ENCODE data around the gene TGFBR3. TPM values are rescaled to one million over a fixed set of nuclear protein-coding genes. Genes with fewer than 3 reads are reported as not detected.

Gene TGFBR3
- total and polyA plus RNA-seq, 2 of the 13 experiments (the other 11 are each of a cell fraction or from before 2014, with no cell fraction given) = 76.5 to 195 TPM

GRCh38 chr1:91712393-91712792, 173.6 kb downstream of the TGFBR3 start:
- in situ Hi-C loops (cut with HindIII; ENCODE audit: extremely low pct_ligation_motif_present, low pct_unique_long_range_greater_than_20kb) = no loop called here
- Histone ChIP-seq H3K4me2 (ENCODE audit: low read depth, low read length) (no peak overlapping the region), H3K27ac (ENCODE audit: extremely low read length, insufficient read depth, low read length) (no peak overlapping the region), H4K20me1 (ENCODE audit: insufficient read depth, low read length) (no peaks in the 10 kb centered on the region), H3K27me3 (ENCODE audit: control insufficient read depth in 1 of 2, insufficient read depth in 2 of 2, low read length in 2 of 2) (no peaks in the 10 kb centered on the region), H2AFZ (ENCODE audit: low read length) (no peak overlapping the region), H3K4me3 (replicated peaks in 1 of 3; ENCODE audit: insufficient read depth in 1 of 3, low read depth in 2 of 3, low read length in 3 of 3) (no peak overlapping the region), H3K9me3 (ENCODE audit: low read length) (no peaks in the 10 kb centered on the region), H3K4me1 (ENCODE audit: insufficient read depth, low read length) (no peaks in the 10 kb centered on the region), H3K79me2 (ENCODE audit: insufficient read depth, low read length) (no peaks in the 10 kb centered on the region), H3K36me3 (replicated peaks in 1 of 2; ENCODE audit: control insufficient read depth in 1 of 2, insufficient read depth in 2 of 2, low read length in 2 of 2) (peaks cover 48 to 98% of the 10 kb centered on the region in 2 experiments), H3K9ac (ENCODE audit: insufficient read depth, low read depth, low read length) (no peak overlapping the region)
- TF ChIP-seq ZNF446 (CRISPR knock-in tag; IDR thresholded peaks at IDR 0.05) (no peak), FOXJ3 (CRISPR knock-in tag; IDR thresholded peaks at IDR 0.05; ENCODE audit: borderline replicate concordance) (no peak), DR1 (CRISPR knock-in tag; IDR thresholded peaks at IDR 0.05) (no peak), MTERF4 (CRISPR knock-in tag; IDR thresholded peaks at IDR 0.05) (no peak)
- ChIA-PET CTCF (ENCODE audit: low intra/inter-chr PET ratio, low total read pairs) (no interaction called here), POLR2A (no interaction called here)
- intact Hi-C loops (cut with micrococcal nuclease; ENCODE audit: unreplicated experiment) = no loop called here
- WGBS (ENCODE audit: low lambda C conversion rate) = 98% methylated on average over 3 of the region's 3 CpGs
- no TSS peak for BruUV-seq (replicated peaks)
- DNase-seq (ENCODE audit: low spot score) = no peak
- ATAC-seq = no peak
- FAIRE-seq = no peak

GRCh38 chr1:91711504-91712247, 174.3 kb downstream of the TGFBR3 start:
- Histone ChIP-seq H3K27me3 (ENCODE audit: control insufficient read depth in 1 of 2, insufficient read depth in 2 of 2, low read length in 2 of 2) (no peaks in the 10 kb centered on the region), H2AFZ (ENCODE audit: low read length) (no peak overlapping the region), H3K4me2 (ENCODE audit: low read depth, low read length) (no peak overlapping the region), H3K9me3 (ENCODE audit: low read length) (no peaks in the 10 kb centered on the region), H4K20me1 (ENCODE audit: insufficient read depth, low read length) (no peaks in the 10 kb centered on the region), H3K4me1 (ENCODE audit: insufficient read depth, low read length) (no peaks in the 10 kb centered on the region), H3K4me3 (replicated peaks in 1 of 3; ENCODE audit: insufficient read depth in 1 of 3, low read depth in 2 of 3, low read length in 3 of 3) (no peak overlapping the region), H3K27ac (ENCODE audit: extremely low read length, insufficient read depth, low read length) (no peak overlapping the region), H3K79me2 (ENCODE audit: insufficient read depth, low read length) (no peaks in the 10 kb centered on the region), H3K36me3 (replicated peaks in 1 of 2; ENCODE audit: control insufficient read depth in 1 of 2, insufficient read depth in 2 of 2, low read length in 2 of 2) (peaks cover 52 to 98% of the 10 kb centered on the region in 2 experiments), H3K9ac (ENCODE audit: insufficient read depth, low read depth, low read length) (no peak overlapping the region)
- no peak for FAIRE-seq
- WGBS (ENCODE audit: low lambda C conversion rate) = 97% methylated on average over 5 of the region's 5 CpGs
- ChIA-PET POLR2A (no interaction called here), CTCF (ENCODE audit: low intra/inter-chr PET ratio, low total read pairs) (no interaction called here)
- in situ Hi-C loops (cut with HindIII; ENCODE audit: extremely low pct_ligation_motif_present, low pct_unique_long_range_greater_than_20kb) = no loop called here
- ATAC-seq = no peak
- intact Hi-C loops (cut with micrococcal nuclease; ENCODE audit: unreplicated experiment) = no loop called here
- no TSS peak for BruUV-seq (replicated peaks)
- no peak for DNase-seq (ENCODE audit: low spot score)
- TF ChIP-seq ZBTB21 (CRISPR knock-in tag; IDR thresholded peaks at IDR 0.05) (no peak), ZIK1 (CRISPR knock-in tag; IDR thresholded peaks at IDR 0.05; ENCODE audit: borderline replicate concordance, low read depth) (no peak), HMG20A (CRISPR knock-in tag; IDR thresholded peaks at IDR 0.05; ENCODE audit: borderline replicate concordance) (no peak), LBX2 (CRISPR knock-in tag; IDR thresholded peaks at IDR 0.05; ENCODE audit: borderline replicate concordance) (no peak), ZNF740 (CRISPR knock-in tag; IDR thresholded peaks at IDR 0.05) (no peak), ZBTB7B (CRISPR knock-in tag; IDR thresholded peaks at IDR 0.05) (no peak), REST (IDR thresholded peaks at IDR 0.05; ENCODE audit: borderline replicate concordance in 1 of 2, low read depth in 1 of 2, low read length in 2 of 2) (no peak), NFE2 (CRISPR knock-in tag; IDR thresholded peaks at IDR 0.05) (no peak), NR1H2 (CRISPR knock-in tag; IDR thresholded peaks at IDR 0.05; ENCODE audit: borderline replicate concordance, low read depth) (no peak)
